ENCODE results near the gene CDK5.

GRCh38 chr7:151015967-151016366 lies 41.7 kb downstream of the CDK5 start:
- TF ChIP-seq USF2 (IDR thresholded peaks at IDR 0.05) (no peak), CTCF (IDR thresholded peaks at IDR 0.05) (no peak), HOXA7 (CRISPR knock-in tag; IDR thresholded peaks at IDR 0.05) (no peak)

All from A549 (cell line).